HEK293T (cell line): ENCODE results near the gene OR8K5.
"Not testable (repeated sequence)": the region's sequence is repeated elsewhere in the genome, so short reads cannot be mapped to it uniquely, and the experiment has no call there.

ENCODE experiments used
- ELF4 ChIP-seq: fragments of 450-650 bp; IDR thresholded peaks from 2 replicates; pipeline ENCODE4 v1.6.1; 2017; ENCODE audit warnings: antibody characterized with exemption
- FOXK2 ChIP-seq: fragments of 450-650 bp; IDR thresholded peaks from 2 replicates; pipeline ENCODE4 v1.6.1; 2016; ENCODE audit warnings: mild to moderate bottlenecking
- LEF1 ChIP-seq: fragments of 450-650 bp; IDR thresholded peaks from 2 replicates; pipeline ENCODE4 v1.6.1; 2017; ENCODE audit warnings: mild to moderate bottlenecking, borderline replicate concordance
- TARDBP ChIP-seq: fragments of 450-650 bp; IDR thresholded peaks from 2 replicates; pipeline ENCODE4 v1.6.1; 2016
- ZNF384 ChIP-seq: fragments of 450-650 bp; IDR thresholded peaks from 2 replicates; pipeline ENCODE4 v1.6.1; 2016

DNA sequence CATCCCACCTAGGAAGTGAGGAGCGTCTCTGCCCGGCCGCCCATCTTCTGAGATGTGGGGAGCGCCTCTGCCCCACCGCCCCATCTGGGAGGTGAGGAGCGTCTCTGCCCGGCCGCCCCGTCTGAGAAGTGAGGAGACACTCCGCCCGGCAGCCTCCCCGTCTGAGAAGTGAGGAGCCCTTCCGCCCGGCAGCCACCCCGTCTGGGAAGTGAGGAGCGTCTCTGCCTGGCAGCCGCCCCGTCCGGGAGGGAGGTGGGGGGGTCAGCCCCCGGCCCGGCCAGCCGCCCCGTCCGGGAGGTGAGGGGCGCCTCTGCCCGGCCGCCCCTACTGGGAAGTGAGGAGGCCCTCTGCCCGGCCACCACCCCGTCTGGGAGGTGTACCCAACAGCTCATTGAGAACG lies 16.4 kb downstream of the OR8K5 start:
- not testable (repeated sequence) for TF ChIP-seq ELF4, LEF1, FOXK2, ZNF384, TARDBP
